GM19240 (cell line): ENCODE data around the gene ERC2.

Experiments
- DNase-seq: peaks from one replicate; pipeline ENCODE4 v3.0.0; 2011; ENCODE audit warnings: low spot score; ENCODE audit not compliant: insufficient read length

Gene ERC2

DNA sequence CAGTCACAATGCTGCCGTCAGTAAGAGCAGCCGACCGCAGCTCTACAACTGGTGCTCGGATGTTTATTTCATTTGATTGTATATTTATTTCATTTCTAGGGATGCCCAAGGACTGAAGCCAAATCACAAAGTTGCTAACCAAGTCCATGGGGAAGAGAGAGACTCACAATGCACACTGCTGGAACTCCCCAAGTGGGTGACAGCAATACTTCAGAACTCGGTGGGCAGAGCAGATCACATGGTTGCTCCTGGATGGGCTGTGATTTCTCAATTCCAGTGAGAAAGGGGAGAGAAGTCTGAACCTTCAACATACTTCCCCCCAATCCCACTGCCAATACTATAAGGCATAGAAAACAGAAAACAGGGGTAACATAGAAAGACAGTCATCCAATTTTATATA, 715.4 kb downstream of the ERC2 start:
- no peak for DNase-seq

GRCh38 chr3:55751730-55752129, 716.5 kb downstream of the ERC2 start:
- DNase-seq, result no peak

DNA sequence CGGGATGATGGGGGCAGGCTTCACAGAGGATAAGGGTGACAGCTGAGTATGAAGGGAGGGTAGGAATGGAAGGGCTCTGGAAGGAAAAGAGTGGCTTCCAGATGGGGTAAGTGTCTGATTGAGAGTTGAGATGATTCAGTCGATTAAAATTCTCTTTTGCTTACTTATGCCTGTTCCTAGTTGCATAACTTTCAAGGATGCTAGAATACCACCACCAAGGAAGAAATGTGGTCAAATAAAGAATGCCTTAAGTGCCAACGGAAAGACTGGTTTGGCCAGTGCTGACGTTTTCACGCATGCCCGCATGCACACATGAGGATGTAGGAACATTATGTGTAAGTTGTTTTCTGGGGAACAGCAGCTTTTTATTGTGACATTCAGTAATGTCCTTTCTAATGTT, 717.7 kb downstream of the ERC2 start:
- DNase-seq, result no peak

DNA sequence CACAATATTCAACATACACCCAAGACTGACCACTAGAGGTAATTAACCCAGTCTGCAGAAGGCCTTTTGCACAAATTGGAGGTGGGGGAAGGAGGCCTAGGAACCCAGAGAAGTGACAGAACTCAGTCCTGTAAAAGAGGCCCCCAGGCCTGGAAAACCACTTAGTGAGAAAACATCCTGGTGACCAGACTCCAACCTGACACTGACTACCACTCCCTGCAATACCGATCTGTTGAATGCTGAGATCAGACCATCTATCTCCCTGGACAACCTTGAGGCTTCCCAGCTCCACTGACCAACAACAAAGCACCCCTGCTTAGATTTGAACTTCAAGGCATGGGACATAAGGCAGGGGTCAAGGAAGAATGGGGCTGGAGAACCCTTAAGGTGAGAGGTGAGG, 719.2 kb downstream of the ERC2 start:
- DNase-seq, result no peak

DNA sequence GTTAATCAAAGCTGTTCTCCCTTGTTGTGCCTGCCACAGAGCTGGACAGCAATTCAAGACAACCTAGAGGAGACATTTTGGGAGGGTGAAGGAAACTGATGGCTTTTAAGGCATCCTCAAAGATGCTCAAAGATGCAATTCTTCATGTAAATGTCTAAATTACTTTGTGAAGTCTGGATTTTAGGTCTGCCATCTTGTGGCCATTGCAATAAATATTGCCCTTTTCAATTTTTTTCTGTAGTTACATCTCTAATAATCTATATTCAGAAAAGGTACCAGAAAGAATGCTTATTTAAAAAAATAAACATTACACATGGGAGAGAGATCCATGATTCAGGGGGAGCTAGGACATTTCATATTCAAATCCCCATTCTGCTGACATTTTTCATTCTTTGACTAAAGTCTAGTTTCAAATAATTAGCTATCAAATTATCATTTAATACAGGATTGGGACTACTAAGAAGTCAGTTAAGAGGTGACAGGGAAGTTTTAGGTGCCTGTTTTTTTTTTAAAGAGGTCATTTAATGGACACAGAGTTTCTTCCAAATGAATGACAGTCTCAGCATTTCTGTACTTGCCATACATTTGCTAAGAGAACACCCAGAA, 721.4 kb downstream of the ERC2 start:
- DNase-seq, result no peak

DNA sequence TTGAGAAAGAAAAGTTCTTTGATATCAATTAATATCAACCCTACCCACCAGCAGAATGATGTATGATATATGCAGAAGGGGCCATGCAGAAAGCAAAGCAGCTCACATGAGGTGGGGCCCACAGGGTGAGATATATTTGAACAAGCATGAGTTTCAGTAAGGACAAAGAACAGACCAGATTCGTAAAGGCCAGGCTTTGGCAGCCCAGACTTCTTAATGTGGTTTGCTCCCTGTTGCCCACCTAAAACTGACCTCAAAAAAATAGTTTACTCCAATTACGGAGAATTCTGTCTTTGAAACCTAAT, 725.5 kb downstream of the ERC2 start:
- DNase-seq, result no peak

GRCh38 chr3:55742022-55742831, 726.0 kb downstream of the ERC2 start:
- DNase-seq, result no peak

- DNase-seq, result no peak
These were observed 731.1 kb downstream of the ERC2 start for GRCh38 chr3:55737186-55737585.

- no peak for DNase-seq
These were observed 732.3 kb downstream of the ERC2 start for GRCh38 chr3:55735976-55736375.

- no peak for DNase-seq
These were observed 736.5 kb downstream of the ERC2 start for GRCh38 chr3:55731741-55732140.

DNA sequence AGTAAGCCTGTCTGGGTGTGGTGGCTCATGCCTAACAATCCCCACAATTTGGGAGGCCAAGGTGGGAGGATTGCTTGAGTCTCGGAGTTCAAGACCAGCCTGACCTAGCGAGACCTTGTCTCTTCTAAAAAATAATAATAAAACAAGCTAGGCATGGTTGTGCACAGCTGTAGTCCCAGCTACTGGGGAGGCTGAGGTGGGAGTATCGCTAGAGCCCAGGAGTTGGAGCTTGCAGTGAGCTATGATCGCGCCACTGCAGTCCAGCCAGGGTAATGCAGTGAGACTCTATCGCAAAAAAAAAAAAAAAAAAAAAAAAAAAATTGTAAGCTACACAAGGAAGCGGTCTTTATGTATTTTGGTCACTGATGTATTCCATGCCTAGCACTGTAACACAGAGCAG, 738.7 kb downstream of the ERC2 start:
- no peak for DNase-seq

- DNase-seq, result no peak
These were observed 739.7 kb downstream of the ERC2 start for GRCh38 chr3:55728461-55729100.

DNA sequence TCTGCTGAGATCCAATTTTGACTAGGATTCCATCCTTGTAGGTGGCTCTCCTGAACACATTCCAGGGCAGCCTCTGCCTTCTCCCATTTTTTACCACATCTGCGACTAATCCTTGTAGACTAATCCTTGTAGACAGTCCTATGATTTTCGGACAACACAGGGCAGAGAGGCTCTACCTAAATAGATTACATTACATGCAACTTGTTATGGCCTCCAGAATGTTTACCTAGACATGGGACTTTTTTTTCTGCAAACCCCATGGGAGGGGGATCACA, 741.8 kb downstream of the ERC2 start:
- no peak for DNase-seq

- no peak for DNase-seq
These were observed 742.4 kb downstream of the ERC2 start for GRCh38 chr3:55725681-55726500.

- DNase-seq, result no peak
These were observed 743.4 kb downstream of the ERC2 start for GRCh38 chr3:55724821-55725220.

DNA sequence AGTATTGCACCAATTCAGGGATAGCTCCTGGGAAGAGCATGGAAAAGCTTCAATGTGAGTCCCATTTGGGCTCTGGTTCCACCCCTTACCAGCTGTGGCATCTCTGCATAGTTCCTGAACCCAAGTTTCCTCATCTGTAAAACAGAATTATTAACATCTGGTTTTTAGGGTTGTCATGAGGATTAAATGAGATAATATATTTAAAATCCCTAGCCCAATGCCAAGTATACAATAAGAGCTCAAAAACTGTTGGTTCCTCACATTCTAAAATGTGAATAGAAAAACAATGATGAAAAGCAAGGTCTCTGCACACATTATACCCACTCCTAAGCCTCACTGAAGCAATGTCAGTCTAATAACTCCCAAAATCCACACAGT, 743.9 kb downstream of the ERC2 start:
- DNase-seq, result no peak

GRCh38 chr3:55723653-55724406, 744.4 kb downstream of the ERC2 start:
- no peak for DNase-seq

DNA sequence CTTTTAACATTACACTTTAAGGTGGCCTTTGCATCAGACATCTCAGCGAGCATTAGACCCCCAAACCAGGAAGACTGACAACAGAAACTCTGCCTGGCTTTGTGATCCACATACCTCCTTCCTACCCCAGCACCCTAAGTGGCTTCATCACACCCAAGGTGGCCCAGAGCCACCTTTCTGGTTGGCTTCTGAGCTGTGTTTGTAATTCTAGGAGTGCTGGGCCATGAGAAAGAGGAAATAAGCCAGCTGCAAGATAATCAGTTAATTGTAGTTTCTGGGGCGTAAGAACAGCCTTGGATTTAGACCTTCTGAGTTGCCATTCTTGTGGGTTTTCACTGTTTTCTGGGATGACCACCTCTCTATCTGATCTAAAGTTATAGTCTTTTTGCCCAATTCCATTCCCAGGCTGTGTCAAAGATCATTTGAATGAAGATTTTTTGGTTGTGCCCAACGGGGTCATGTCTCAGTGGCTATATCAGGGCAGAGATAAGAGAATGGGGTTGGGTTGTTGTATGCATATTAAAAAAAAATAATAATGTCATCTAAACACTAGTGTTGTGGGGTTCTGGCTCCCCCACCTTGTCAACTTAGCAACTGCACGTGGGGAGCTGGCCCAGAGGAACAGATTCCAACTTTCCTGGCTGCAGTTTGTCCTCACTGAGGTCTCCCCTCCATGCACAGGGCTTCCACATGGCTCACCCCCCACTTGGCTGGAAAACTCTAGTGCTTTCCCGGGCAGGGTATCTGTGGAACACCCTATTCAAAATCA, 746.4 kb downstream of the ERC2 start:
- no peak for DNase-seq

GRCh38 chr3:55720614-55721013, 747.7 kb downstream of the ERC2 start:
- no peak for DNase-seq

- DNase-seq, result no peak
These were observed 748.8 kb downstream of the ERC2 start for GRCh38 chr3:55719508-55719907.

DNA sequence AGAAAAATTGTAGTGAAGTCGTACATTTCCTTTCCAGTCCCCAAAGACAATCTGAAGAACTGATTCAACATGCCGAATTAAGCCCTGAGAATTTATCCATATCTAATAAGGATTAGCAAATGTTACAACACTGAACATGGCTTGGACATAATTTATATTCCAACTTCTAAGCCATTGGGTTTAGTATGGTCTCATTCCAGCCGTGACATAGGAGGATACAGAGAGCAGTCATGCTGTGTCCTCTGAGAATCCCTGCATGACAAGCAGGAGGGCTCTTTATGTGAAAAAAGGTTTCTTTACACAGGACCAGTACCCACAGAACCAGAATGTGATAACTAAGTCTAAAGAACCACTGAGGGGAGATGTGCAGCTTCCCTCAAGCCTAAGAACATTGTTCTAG, 749.3 kb downstream of the ERC2 start:
- DNase-seq, result no peak
